Liver (tissue), 9 donors: ENCODE measurements around the gene FICD. TPM values are rescaled to one million over a fixed set of nuclear protein-coding genes. Genes with fewer than 3 reads are reported as not detected.

ENCODE experiments used
- DNase-seq: peaks from one replicate; pipeline ENCODE4 v3.0.0-alpha.2; 2017; ENCODE audit warnings: low spot score
- H3K27ac ChIP-seq, 2 donors: one replicate each; pipeline ENCODE4 v1.7.0; 2013; ENCODE audit warnings: inconsistent platforms in 2 of 2, low read length in 2 of 2, control low read depth in 1 of 2, low read depth in 1 of 2, mild to moderate bottlenecking in 1 of 2
- H3K27me3 ChIP-seq, 4 donors: one replicate each; pipeline versions ENCODE4 v1.6.1 to v1.7.0; 2013; ENCODE audit warnings: low read length in 3 of 4, inconsistent platforms in 1 of 4, mild to moderate bottlenecking in 1 of 4, moderate library complexity in 1 of 4; ENCODE audit not compliant: control insufficient read depth in 4 of 4, insufficient read depth in 4 of 4
- H3K36me3 ChIP-seq, 4 donors: one replicate each; pipeline versions ENCODE4 v1.6.1 to v1.7.0; 2013; ENCODE audit warnings: low read length in 3 of 4, mild to moderate bottlenecking in 3 of 4, low read depth in 1 of 4, moderate library complexity in 1 of 4; ENCODE audit not compliant: control insufficient read depth in 4 of 4, insufficient read depth in 3 of 4
- H3K4me1 ChIP-seq, 4 donors: one replicate each; pipeline versions ENCODE4 v1.6.1 to v1.7.0; 2013; ENCODE audit warnings: low read length in 3 of 4, mild to moderate bottlenecking in 3 of 4, moderate library complexity in 1 of 4; ENCODE audit not compliant: control insufficient read depth in 4 of 4, insufficient read depth in 4 of 4
- H3K4me3 ChIP-seq, 3 donors: one replicate each; pipeline versions ENCODE4 v1.6.1 to v1.7.0; 2013; ENCODE audit warnings: low read length in 3 of 3, control low read depth in 1 of 3, low read depth in 1 of 3, mild to moderate bottlenecking in 1 of 3
- H3K9ac ChIP-seq, 2 donors: one replicate each; pipeline ENCODE4 v1.7.0; 2013; ENCODE audit warnings: low read length in 2 of 2, mild to moderate bottlenecking in 2 of 2, moderate library complexity in 2 of 2, control low read depth in 1 of 2, low read depth in 1 of 2
- H3K9me3 ChIP-seq, 4 donors: one replicate each; pipeline versions ENCODE4 v1.6.1 to v1.7.0; 2013; ENCODE audit warnings: low read length in 3 of 4; ENCODE audit not compliant: control insufficient read depth in 4 of 4
- EGR1 ChIP-seq, 2 donors: IDR thresholded peaks; 2 replicates each; pipeline ENCODE4 v1.6.1; 2016 to 2018; ENCODE audit warnings: antibody characterized with exemption in 2 of 2, low read depth in 2 of 2
- FOXA1 ChIP-seq: IDR thresholded peaks from 2 replicates; pipeline ENCODE4 v1.6.1; 2016; ENCODE audit warnings: antibody characterized with exemption
- FOXA2 ChIP-seq: IDR thresholded peaks from 2 replicates; pipeline ENCODE4 v1.6.1; 2016; ENCODE audit warnings: antibody characterized with exemption
- GABPA ChIP-seq, 2 donors: IDR thresholded peaks in 1 of 2; conservative IDR thresholded peaks in 1 of 2; 2 replicates each; pipeline ENCODE4 v1.6.1; 2016; ENCODE audit warnings: antibody characterized with exemption in 2 of 2, mild to moderate bottlenecking in 1 of 2, moderate library complexity in 1 of 2
- HNF4A ChIP-seq, 2 donors: conservative IDR thresholded peaks; 2 replicates each; pipeline ENCODE4 v1.6.1; 2016; ENCODE audit warnings: antibody characterized with exemption in 2 of 2, mild to moderate bottlenecking in 2 of 2
- HNF4G ChIP-seq: IDR thresholded peaks from 2 replicates; pipeline ENCODE4 v1.6.1; 2016; ENCODE audit warnings: antibody characterized with exemption
- JUND ChIP-seq, 2 donors: IDR thresholded peaks; 2 replicates each; pipeline ENCODE4 v1.6.1; 2016; ENCODE audit warnings: antibody characterized with exemption in 2 of 2
- NR2F2 ChIP-seq: IDR thresholded peaks from 2 replicates; pipeline ENCODE4 v1.6.1; 2016; ENCODE audit warnings: antibody characterized with exemption
- RXRA ChIP-seq, 2 donors: IDR thresholded peaks; 2 replicates each; pipeline ENCODE4 v1.6.1; 2017 to 2018; ENCODE audit warnings: antibody characterized with exemption in 2 of 2, mild to moderate bottlenecking in 1 of 2
- SP1 ChIP-seq: IDR thresholded peaks from 2 replicates; pipeline ENCODE4 v1.6.1; 2018; ENCODE audit warnings: antibody characterized with exemption, mild to moderate bottlenecking
- TAF1 ChIP-seq: conservative IDR thresholded peaks from 2 replicates; pipeline ENCODE4 v1.6.1; 2016; ENCODE audit warnings: antibody characterized with exemption, mild to moderate bottlenecking
- WGBS: extraction: QIAGEN DNeasy Blood & Tissue Kit; methylation state at CpG from one replicate; pipeline ENCODE4 v1.1.7; 2013; 5-methylcytosine and 5-hydroxymethylcytosine counted together
- polyA plus RNA-seq, 2 donors: library from polyadenylated mRNA; stranded (reverse) in 1 of 2; unstranded in 1 of 2; fragments of 200-250 nt in 1 of 2; fragments of >200 nt in 1 of 2; fragmentation: Nextera tagmentation in 1 of 2; extraction: Ambion mirVana in 1 of 2; gene quantifications; one replicate each; pipeline versions ENCODE4 v1.2.1 to v1.2.3, GENCODE V29; 2013 to 2015
- total RNA-seq, 2 donors: library from RNA; depleted of rRNA; stranded (reverse); fragments of >200 nt; gene quantifications; one replicate each; pipeline ENCODE4 v1.2.3, GENCODE V29; 2014
- TF ChIP-seq, protein P1 (sequence below): IDR thresholded peaks from 2 replicates; pipeline ENCODE4 v1.6.1; 2016; ENCODE audit warnings: antibody characterized with exemption
- TF ChIP-seq, protein P2 (sequence below): IDR thresholded peaks from 2 replicates; pipeline ENCODE4 v1.6.1; 2016; ENCODE audit warnings: antibody characterized with exemption
- TF ChIP-seq, protein P3 (sequence below): IDR thresholded peaks from 2 replicates; pipeline ENCODE4 v1.6.1; 2016; ENCODE audit warnings: antibody characterized with exemption, mild to moderate bottlenecking
- TF ChIP-seq, protein P4 (sequence below): IDR thresholded peaks from 2 replicates; pipeline ENCODE4 v1.6.1; 2016; ENCODE audit warnings: antibody characterized with exemption
- TF ChIP-seq, protein P5 (sequence below): fragments of 150-350 bp; IDR thresholded peaks from 2 replicates; pipeline ENCODE4 v1.5.1; 2017; ENCODE audit warnings: improper control_type of control experiment, low read depth, low read length; ENCODE audit not compliant: missing input control
- donor health status: healthy.
- donor health status: healthy.
- donor health status: healthy.
- donor health status: healthy.
- donor health status: healthy.

FICD gene
- total and polyA plus RNA-seq, 4 donors, result 3.6 to 20.9 (median 6.6) TPM

DNA sequence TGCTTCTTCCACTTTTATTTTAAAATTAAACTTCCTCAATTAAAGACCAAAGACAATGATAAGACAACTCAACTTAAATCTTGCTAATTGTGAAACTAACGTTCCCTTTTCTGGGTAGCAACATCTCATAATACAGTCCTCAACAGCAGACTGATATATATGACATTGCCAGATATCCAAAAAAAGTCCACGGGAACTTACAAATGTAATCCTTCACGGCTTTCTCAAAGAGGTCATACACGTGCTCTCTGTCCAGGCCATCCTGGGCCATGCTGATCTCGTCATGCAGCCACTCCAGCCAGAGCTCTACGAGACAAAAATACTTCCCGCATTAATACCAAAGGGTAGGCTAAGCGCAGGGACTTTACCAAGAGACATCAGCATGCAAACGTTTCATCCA is 32.6 kb downstream of the FICD start (continued):
- TF ChIP-seq, protein P1, sequence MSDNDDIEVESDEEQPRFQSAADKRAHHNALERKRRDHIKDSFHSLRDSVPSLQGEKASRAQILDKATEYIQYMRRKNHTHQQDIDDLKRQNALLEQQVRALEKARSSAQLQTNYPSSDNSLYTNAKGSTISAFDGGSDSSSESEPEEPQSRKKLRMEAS, result no peak

DNA sequence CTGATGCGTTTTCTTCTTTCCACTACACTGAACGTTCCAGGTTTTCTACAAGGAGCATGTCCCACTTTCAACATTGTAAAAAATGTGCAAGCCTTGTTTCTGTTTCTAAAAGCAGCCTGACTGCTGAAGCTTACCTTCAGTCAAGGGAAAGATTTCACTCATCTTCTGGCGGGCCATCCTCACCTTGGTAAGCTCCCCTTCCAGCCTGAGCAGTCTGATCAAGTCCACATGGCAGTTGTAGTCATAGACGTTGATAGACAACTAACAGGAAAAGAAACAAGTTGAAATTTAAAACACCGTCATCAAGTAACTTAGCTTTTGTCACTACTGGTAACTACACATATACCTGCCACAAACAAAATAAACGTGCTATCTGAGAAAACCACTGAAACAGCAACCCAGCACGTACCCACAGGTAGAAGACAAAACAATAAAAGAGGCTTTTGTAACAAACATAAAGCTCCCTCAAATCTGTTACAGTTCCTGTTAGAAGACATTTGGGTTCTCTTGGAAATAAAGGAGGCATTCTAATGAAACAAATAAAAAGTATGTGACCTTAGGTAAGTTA is 34.0 kb downstream of the FICD start:
- DNase-seq, result no peak
- H3K36me3 ChIP-seq, result peaks cover 4 to 38% (median 31%) of the 10 kb centered on the region in 4 donors
- H3K4me1 ChIP-seq, result peaks cover 0 to 1% (median 0%) of the 10 kb centered on the region in 4 donors
- H3K27me3 ChIP-seq, result no peaks in the 10 kb centered on the region
- H3K27ac ChIP-seq, result no peak overlapping the region
- H3K9me3 ChIP-seq, result no peaks in the 10 kb centered on the region
- H3K9ac ChIP-seq, result no peak overlapping the region
- 69% methylated on average over 7 of the region's 7 CpGs for whole genome bisulfite sequencing
- no peak overlapping the region for H3K4me3 ChIP-seq
- TF ChIP-seq RXRA (IDR thresholded peaks at IDR 0.05) (no peak), GABPA (IDR thresholded peaks at IDR 0.05 in 1 of 2, conservative IDR thresholded peaks at IDR 0.05 in 1 of 2) (no peak), FOXA2 (no peak), HNF4A (conservative IDR thresholded peaks at IDR 0.05) (no peak), SP1 (no peak), EGR1 (IDR thresholded peaks at IDR 0.05; ENCODE audit: low read depth in 2 of 2) (no peak), TAF1 (no peak), FOXA1 (no peak), JUND (IDR thresholded peaks at IDR 0.05) (no peak), NR2F2 (no peak)
- TF ChIP-seq, protein P1, result no peak
- TF ChIP-seq, protein P2, sequence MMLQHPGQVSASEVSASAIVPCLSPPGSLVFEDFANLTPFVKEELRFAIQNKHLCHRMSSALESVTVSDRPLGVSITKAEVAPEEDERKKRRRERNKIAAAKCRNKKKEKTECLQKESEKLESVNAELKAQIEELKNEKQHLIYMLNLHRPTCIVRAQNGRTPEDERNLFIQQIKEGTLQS, result no peak
- TF ChIP-seq, protein P3, sequence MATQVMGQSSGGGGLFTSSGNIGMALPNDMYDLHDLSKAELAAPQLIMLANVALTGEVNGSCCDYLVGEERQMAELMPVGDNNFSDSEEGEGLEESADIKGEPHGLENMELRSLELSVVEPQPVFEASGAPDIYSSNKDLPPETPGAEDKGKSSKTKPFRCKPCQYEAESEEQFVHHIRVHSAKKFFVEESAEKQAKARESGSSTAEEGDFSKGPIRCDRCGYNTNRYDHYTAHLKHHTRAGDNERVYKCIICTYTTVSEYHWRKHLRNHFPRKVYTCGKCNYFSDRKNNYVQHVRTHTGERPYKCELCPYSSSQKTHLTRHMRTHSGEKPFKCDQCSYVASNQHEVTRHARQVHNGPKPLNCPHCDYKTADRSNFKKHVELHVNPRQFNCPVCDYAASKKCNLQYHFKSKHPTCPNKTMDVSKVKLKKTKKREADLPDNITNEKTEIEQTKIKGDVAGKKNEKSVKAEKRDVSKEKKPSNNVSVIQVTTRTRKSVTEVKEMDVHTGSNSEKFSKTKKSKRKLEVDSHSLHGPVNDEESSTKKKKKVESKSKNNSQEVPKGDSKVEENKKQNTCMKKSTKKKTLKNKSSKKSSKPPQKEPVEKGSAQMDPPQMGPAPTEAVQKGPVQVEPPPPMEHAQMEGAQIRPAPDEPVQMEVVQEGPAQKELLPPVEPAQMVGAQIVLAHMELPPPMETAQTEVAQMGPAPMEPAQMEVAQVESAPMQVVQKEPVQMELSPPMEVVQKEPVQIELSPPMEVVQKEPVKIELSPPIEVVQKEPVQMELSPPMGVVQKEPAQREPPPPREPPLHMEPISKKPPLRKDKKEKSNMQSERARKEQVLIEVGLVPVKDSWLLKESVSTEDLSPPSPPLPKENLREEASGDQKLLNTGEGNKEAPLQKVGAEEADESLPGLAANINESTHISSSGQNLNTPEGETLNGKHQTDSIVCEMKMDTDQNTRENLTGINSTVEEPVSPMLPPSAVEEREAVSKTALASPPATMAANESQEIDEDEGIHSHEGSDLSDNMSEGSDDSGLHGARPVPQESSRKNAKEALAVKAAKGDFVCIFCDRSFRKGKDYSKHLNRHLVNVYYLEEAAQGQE, result no peak

DNA sequence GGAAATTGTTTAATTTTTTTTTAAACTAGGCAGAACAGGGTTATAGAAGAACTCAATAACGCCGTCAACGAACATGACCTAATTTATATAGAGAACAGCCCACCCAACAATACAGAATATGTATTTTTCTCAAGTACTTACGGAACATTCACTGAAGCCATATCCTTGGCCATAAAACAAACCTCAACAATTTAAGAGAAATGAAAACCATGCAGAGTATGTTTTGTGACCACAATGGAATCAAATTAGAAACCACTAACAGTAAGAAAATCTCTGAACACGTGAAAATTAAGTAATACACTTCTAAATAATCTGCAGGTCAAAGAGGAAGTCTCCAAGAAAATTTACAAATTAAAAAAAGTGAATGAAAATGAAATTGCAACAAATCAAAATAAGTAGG is 36.5 kb downstream of the FICD start:
- WGBS, result 86% methylated on average over 5 of the region's 5 CpGs
- Histone ChIP-seq H3K4me1 (peaks cover 0 to 2% (median under 1%) of the 10 kb centered on the region in 4 donors), H3K4me3 (no peak overlapping the region), H3K9me3 (no peaks in the 10 kb centered on the region), H3K27me3 (no peaks in the 10 kb centered on the region), H3K36me3 (peaks cover 2 to 23% (median 17%) of the 10 kb centered on the region in 4 donors), H3K27ac (no peak overlapping the region), H3K9ac (no peak overlapping the region)
- no peak for DNase-seq
- TF ChIP-seq JUND (IDR thresholded peaks at IDR 0.05), result no peak
- TF ChIP-seq, protein P4, sequence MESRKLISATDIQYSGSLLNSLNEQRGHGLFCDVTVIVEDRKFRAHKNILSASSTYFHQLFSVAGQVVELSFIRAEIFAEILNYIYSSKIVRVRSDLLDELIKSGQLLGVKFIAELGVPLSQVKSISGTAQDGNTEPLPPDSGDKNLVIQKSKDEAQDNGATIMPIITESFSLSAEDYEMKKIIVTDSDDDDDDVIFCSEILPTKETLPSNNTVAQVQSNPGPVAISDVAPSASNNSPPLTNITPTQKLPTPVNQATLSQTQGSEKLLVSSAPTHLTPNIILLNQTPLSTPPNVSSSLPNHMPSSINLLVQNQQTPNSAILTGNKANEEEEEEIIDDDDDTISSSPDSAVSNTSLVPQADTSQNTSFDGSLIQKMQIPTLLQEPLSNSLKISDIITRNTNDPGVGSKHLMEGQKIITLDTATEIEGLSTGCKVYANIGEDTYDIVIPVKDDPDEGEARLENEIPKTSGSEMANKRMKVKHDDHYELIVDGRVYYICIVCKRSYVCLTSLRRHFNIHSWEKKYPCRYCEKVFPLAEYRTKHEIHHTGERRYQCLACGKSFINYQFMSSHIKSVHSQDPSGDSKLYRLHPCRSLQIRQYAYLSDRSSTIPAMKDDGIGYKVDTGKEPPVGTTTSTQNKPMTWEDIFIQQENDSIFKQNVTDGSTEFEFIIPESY, result no peak
- TF ChIP-seq TAF1, result no peak
- no peak for TF ChIP-seq SP1
- TF ChIP-seq HNF4G, result no peak
- TF ChIP-seq, protein P2, result no peak
- TF ChIP-seq, protein P5, sequence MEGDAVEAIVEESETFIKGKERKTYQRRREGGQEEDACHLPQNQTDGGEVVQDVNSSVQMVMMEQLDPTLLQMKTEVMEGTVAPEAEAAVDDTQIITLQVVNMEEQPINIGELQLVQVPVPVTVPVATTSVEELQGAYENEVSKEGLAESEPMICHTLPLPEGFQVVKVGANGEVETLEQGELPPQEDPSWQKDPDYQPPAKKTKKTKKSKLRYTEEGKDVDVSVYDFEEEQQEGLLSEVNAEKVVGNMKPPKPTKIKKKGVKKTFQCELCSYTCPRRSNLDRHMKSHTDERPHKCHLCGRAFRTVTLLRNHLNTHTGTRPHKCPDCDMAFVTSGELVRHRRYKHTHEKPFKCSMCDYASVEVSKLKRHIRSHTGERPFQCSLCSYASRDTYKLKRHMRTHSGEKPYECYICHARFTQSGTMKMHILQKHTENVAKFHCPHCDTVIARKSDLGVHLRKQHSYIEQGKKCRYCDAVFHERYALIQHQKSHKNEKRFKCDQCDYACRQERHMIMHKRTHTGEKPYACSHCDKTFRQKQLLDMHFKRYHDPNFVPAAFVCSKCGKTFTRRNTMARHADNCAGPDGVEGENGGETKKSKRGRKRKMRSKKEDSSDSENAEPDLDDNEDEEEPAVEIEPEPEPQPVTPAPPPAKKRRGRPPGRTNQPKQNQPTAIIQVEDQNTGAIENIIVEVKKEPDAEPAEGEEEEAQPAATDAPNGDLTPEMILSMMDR, result no peak
